GM21526 (cell line): Measurements from ENCODE around the gene UIMC1.

Experiments used
- ATAC-seq: cut with Tn5 transposase; IDR thresholded peaks from one replicate; pipeline ENCODE4 v1.9.1; 2021; ENCODE audit warnings: moderate library complexity; ENCODE audit not compliant: unreplicated experiment, low FRiP score

The UIMC1 gene

GRCh38 chr5:176888016-176888864, 118.3 kb downstream of the UIMC1 start:
- ATAC-seq: no peak

DNA sequence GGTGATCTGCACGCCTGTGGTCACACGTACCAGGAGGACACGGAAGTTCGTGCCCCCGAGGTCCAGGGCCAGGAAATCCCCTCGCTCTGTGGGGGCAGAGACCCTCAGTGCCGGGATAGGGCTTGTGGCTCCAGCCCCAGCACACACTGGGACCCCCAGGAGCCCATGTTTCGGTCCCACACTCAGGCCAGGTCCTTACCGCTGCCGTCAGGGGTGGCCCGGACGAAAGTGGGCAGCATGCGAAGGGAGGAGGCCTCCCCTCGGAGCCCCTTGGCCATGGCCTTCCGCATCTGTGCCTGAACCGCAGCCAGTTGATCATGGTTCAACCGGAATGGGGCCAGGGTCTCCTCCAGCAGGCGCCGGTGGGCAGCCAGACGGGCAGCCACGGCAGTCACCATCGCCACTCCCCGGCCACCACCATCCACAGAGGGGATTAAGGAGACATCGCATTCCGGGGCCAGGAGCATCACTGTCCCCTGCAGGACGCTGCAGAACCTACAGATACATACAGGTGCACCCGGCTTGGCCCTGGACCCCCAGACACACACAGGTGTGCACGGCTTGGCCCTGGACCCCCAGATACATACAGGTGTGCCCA, 119.2 kb downstream of the UIMC1 start:
- ATAC-seq: no peak

DNA sequence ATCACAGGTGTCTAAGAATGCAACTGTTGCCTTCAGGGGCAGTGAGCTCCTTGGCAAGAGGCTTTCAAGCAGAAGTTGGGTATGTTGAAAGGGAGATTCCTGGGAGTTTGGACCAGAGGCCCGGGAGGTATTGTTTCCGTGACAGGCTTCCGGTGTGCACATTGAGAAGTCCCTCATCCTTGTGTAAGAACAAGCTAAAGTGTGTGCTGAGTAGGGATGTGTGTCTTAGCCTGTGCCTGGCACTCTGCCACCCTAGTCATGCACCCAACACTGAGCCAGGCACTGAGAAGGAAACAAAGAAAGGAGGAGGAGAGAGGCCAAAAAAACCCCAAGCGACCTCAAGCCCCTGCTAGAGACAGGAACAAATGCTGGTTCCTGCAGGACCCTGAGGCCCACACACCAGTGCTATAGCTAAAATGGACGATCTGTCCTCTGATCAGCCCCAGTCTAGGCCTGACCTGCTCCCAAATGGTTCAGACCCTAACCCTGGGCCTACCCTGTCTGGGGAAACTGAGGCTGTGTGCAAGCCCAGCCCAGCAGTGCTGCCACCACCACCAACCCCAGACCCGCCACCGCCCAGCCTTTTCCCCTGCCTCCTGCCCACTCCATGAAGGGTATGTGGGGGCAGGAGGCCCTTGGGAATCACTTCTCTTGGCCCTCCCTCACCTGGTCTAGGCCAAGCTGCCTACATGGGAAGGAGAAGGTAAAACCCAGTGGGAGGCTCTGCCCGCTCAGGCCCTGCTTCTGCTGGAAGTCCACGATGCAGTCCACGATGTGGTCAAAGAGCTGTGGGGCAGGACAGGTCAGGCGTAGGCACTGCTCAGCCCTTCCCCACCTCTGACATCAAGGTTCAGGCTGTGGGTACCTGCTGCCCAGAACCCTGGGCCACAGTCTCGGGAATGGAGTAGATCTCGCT, 120.0 kb downstream of the UIMC1 start:
- no peak for ATAC-seq

DNA sequence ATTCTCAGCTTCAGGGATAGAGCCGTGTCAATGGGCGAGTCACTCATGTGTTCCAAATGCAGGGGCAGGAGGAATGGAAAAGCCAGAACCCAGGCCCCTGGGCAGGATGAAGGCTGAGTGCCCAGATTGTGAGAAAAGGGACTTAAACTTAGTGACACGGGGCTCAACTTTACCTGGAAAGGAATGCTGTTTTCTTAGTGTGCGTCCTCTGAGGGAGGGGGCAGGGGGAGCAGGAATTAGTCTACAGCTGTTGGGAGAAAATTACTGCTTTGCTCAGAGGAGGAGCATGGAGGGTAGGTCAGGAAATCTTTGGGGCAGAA, 122.0 kb downstream of the UIMC1 start:
- ATAC-seq: no peak

- no peak for ATAC-seq
Observed at GRCh38 chr5:176883700-176884570, 122.6 kb downstream of the UIMC1 start.

DNA sequence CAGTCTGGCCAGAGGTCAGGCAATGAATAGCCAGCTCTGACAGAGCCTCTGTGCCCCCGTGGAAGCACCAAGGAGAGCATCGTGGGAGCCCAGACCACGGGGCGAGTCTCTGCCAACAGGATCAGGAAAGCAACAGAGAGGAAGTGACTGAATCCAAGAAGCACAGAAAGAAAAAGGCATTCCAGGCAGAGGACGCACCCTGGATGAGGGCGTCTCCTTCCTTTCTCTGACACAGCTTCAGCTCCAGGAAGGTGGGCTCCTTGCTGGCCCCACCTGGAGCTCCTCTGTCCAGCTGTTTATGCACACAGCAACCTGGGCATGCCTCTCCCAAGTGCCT, 124.0 kb downstream of the UIMC1 start:
- no peak for ATAC-seq

DNA sequence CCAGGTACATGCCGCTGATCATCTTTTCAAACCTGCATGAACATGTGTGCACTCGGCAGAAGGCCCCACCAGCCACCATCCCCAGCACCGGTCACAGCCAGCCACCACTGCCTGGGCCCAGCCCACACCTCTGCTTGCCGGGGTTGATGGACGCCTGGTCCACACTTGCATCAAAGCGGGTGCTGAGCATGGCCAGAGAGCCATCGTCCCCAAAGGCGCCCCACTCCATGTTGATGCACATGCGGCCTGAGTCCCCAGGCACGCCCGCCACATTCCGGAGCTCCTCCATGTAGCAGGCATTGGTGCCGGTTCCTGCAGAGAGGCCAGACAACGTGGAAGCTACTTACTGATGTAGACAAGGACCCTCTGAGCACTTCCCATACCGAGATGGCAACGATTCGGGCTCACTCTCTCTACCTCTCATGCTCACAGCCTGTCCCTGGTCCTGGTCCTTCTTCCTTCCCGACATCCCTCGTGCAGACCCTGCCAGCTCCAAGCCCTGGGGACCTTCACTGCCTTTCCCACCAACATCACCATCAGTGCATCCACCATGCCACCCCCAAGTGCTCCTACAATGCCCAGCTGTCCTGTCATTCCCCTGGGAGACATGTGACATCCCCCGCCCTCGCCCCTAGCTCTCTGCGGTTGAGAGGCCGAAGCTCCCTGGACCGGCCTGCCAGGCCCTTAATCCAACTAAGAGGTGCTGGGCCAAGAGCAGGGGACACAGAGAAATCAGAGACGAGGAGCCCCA, 124.6 kb downstream of the UIMC1 start:
- ATAC-seq: no peak

GRCh38 chr5:176881021-176881749, 125.4 kb downstream of the UIMC1 start:
- ATAC-seq: no peak

DNA sequence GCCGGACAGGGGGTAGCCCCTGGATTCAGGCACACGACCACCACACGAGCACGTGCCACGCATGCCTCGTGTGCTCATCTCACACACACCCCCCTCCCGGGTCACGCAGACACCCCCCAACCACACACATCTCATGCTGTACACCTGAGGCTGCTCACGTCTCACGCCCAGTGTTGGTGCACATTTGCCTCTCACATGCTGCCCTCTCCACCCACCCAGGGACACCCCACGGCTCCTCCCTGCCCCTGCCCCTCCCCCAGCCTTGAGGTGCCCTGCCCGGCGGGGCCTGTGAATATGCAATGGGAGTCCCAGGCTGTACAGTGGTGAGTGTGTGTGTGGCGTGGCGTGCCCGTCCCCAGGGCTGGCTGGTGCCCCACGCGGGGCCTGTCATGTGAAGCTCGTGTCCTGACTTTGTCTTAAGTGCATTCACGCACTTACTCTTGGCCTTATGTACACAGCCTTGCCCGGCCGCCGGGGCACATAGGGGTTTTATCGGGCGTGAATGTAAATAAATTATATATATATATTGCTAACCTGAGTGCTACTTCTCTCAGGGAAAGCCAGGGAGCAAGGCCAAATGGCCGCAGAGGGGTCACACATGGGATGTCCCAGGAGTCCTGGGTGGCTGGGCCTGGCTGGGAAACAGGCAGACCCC, 126.1 kb downstream of the UIMC1 start:
- no peak for ATAC-seq

GRCh38 chr5:176879663-176880361, 126.8 kb downstream of the UIMC1 start:
- no peak for ATAC-seq

DNA sequence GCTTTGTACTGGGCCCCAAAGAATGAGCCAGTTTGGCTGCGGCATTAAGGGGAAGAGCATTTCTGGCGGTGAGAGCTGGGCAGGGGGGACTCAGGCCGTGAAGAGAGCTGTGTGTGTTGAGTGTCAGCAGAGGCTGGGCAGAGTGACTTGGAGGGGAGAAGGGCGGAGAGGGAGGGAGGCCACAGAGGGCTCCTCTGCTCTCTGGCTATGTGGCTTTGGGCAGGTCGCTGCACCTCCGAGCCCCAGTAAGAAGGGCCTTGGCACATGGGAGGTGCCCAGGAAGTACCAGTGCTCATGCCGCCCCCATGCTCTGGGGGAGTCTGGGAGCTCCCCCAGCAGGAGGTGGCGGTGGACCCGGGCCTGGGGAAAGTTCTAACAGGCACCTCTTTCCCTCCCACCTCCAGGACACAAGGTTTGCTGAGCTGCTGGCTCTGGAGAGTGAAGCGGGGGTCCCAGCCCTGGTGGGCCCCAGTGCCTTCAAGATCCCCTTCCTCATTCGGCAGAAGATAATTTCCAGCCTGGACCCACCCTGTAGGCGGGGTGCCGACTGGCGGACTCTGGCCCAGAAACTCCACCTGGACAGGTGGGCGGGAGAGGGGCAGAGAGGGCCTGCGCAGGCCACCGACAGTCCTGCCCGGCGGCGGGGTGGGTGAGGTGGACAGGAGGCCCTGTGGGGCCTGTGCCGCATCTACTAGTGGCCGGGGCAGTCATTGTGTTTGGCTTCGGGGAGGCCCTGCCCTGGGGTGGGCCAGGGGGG, 127.5 kb downstream of the UIMC1 start:
- ATAC-seq: no peak

- ATAC-seq: no peak
Observed at GRCh38 chr5:176878463-176878862, 128.1 kb downstream of the UIMC1 start.

DNA sequence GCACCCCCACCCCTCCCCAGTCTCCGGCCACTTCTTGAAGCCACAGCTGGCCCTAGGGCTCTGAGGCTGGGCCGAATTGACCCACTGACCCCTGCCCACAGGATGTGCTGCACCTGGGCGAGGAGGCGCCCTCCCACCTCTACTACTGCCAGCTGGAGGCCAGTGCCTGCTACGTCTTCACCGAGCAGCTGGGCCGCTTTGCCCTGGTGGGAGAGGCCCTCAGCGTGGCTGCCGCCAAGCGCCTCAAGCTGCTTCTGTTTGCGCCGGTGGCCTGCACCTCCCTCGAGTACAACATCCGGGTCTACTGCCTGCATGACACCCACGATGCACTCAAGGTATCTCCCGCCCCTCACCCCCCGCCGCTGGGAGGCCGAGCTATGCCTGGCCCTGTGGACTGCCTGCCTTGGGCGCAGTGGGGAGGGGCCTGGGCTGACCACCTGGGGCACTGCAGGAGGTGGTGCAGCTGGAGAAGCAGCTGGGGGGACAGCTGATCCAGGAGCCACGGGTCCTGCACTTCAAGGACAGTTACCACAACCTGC, 128.7 kb downstream of the UIMC1 start:
- ATAC-seq: no peak

GRCh38 chr5:176876506-176877431, 129.8 kb downstream of the UIMC1 start:
- ATAC-seq: no peak

DNA sequence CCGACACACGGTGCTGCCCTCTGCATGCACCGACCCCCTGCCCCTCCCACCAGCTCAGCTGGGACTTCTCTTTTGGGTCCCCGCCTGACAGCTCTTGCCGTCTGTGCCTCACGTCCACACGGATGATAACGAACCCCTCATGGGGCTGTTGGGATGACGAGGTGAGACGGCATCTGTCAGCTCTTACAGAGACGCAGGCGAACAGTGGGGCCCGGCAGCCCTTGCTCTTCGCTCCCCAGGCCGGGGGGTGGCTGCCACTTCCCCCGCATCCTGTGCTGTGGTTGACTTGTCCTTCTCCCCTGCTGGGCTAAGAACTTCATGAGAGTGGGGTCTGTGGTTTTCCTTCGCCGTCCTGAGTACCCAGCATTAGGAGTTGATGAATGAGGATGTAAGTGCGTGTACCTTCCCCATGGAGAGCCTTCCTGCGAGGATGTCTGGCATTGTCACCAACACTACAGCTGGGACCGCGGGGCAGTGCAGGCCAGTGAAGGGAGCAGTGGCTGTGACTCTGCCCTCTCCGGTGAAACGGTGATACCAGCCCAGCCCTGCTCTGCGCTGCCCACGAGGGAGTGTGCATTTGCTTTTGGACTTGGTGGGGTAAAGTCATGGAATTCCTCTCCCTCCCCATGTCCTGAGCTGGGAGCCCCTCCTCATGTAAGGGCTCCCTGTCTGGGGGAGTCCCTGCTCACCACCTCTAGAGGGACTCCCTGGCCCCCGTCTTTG, 130.6 kb downstream of the UIMC1 start:
- ATAC-seq: no peak
